Endodermal cell (in vitro differentiated cells): ENCODE measurements around the gene PPP1R9A. TPM values are rescaled to one million over a fixed set of nuclear protein-coding genes. Genes with fewer than 3 reads are reported as not detected.

Experiments used
- DNase-seq: peaks from one replicate; pipeline ENCODE4 v3.0.0-alpha.2; 2017
- H3K27ac ChIP-seq: 2 replicates; pipeline ENCODE4 v1.5.1; 2013; ENCODE audit warnings: mild to moderate bottlenecking, low read depth, low read length, moderate library complexity
- H3K27me3 ChIP-seq: 2 replicates; pipeline ENCODE4 v1.6.1; 2013; ENCODE audit warnings: mild to moderate bottlenecking, low read length, moderate library complexity; ENCODE audit not compliant: insufficient read depth, control insufficient read depth, poor library complexity, severe bottlenecking
- H3K36me3 ChIP-seq: 2 replicates; pipeline ENCODE4 v1.7.0; 2013; ENCODE audit warnings: mild to moderate bottlenecking, low read length, moderate library complexity; ENCODE audit not compliant: control insufficient read depth, insufficient read depth
- H3K4me1 ChIP-seq: one replicate; pipeline ENCODE4 v1.7.0; 2013; ENCODE audit warnings: low read length; ENCODE audit not compliant: control insufficient read depth, insufficient read depth
- H3K4me3 ChIP-seq: 2 replicates; pipeline ENCODE4 v1.5.1; 2013; ENCODE audit warnings: mild to moderate bottlenecking, low read length, moderate library complexity
- H3K9ac ChIP-seq: 2 replicates; pipeline ENCODE4 v1.6.1; 2013; ENCODE audit warnings: mild to moderate bottlenecking, low read length, moderate library complexity; ENCODE audit not compliant: poor library complexity, severe bottlenecking; ENCODE audit errors: extremely low read depth
- H3K9me3 ChIP-seq: 2 replicates; pipeline ENCODE4 v1.6.1; 2013; ENCODE audit warnings: mild to moderate bottlenecking, low read length, moderate library complexity; ENCODE audit not compliant: control insufficient read depth
- H3K27ac Mint-ChIP-seq: 2 replicates; pipeline ENCODE4 v1.8.0; 2020; ENCODE audit warnings: mixed read lengths
- H3K27me3 Mint-ChIP-seq: 2 replicates; pipeline ENCODE4 v1.8.0; 2021; ENCODE audit warnings: mild to moderate bottlenecking, mixed read lengths; ENCODE audit not compliant: insufficient read depth
- H3K36me3 Mint-ChIP-seq: 2 replicates; pipeline ENCODE4 v1.8.0; 2020; ENCODE audit warnings: low read depth, mixed read lengths
- H3K4me1 Mint-ChIP-seq: 2 replicates; pipeline ENCODE4 v1.8.0; 2020; ENCODE audit warnings: mixed read lengths
- H3K4me3 Mint-ChIP-seq: 2 replicates; pipeline ENCODE4 v1.8.0; 2020; ENCODE audit warnings: mild to moderate bottlenecking, moderate library complexity, mixed read lengths
- H3K9me3 Mint-ChIP-seq: 2 replicates; pipeline ENCODE4 v1.8.0; 2020; ENCODE audit warnings: mild to moderate bottlenecking, mixed read lengths
- WGBS, 2 experiments: methylation state at CpG; one replicate each; pipeline versions ENCODE4 v1.1.5 to v1.1.7; 2013; ENCODE audit warnings: missing lambda C conversion rate in 2 of 2, mixed read lengths in 1 of 2; ENCODE audit not compliant: insufficient coverage in 1 of 2, insufficient read length in 1 of 2; 5-methylcytosine and 5-hydroxymethylcytosine counted together
- total RNA-seq, 2 donors: library from RNA; stranded (reverse); fragmentation: NEBNext Ultra II Directional in 1 of 2; extraction: Animal tissue kit (Norgen Biotek cat#: 25700) in 1 of 2; gene quantifications; 2 replicates in 1 of 2; 3 replicates in 1 of 2; pipeline ENCODE4 v1.2.1, GENCODE V29; 2021
- TF ChIP-seq, protein P1 (sequence below): fragments of 200-600 bp; sonication (generic); conservative IDR thresholded peaks from 2 replicates; pipeline ENCODE4 v1.5.0; 2021; ENCODE audit warnings: antibody characterized with exemption, mild to moderate bottlenecking

The PPP1R9A gene
- total RNA-seq, 2 donors from 2014 or later: 38.7 to 39.4 TPM

DNA sequence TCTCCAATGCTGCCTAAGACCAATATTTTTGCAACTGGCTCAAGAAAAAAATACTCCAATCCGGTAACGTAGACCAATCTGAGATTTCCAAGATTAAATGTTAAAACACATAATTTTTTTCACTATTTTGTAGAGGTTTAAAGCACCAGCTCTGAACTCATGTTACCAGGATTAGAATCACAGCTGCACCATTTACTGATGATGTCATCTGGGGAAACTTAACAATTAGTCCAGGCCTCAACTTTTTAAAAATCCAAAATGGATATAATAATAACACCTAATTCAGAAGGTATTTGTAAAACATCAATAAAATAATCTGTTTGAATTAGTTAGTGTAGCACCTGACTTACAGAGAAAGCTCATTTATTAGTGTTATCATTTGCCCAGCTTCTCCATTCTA is 402.6 kb downstream of the PPP1R9A start:
- H3K27ac ChIP-seq: no peak overlapping the region
- no peaks in the 10 kb centered on the region for H3K27me3 ChIP-seq
- no peak overlapping the region for H3K4me3 Mint-ChIP-seq
- no peaks in the 10 kb centered on the region for H3K9me3 Mint-ChIP-seq
- no peaks in the 10 kb centered on the region for H3K27me3 Mint-ChIP-seq
- no peak for DNase-seq
- TF ChIP-seq, protein P1, sequence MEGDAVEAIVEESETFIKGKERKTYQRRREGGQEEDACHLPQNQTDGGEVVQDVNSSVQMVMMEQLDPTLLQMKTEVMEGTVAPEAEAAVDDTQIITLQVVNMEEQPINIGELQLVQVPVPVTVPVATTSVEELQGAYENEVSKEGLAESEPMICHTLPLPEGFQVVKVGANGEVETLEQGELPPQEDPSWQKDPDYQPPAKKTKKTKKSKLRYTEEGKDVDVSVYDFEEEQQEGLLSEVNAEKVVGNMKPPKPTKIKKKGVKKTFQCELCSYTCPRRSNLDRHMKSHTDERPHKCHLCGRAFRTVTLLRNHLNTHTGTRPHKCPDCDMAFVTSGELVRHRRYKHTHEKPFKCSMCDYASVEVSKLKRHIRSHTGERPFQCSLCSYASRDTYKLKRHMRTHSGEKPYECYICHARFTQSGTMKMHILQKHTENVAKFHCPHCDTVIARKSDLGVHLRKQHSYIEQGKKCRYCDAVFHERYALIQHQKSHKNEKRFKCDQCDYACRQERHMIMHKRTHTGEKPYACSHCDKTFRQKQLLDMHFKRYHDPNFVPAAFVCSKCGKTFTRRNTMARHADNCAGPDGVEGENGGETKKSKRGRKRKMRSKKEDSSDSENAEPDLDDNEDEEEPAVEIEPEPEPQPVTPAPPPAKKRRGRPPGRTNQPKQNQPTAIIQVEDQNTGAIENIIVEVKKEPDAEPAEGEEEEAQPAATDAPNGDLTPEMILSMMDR: no peak
- no peaks in the 10 kb centered on the region for H3K36me3 ChIP-seq
- 85 to 91% methylated on average over 2 of the region's 2 CpGs for WGBS, 2 experiments
- peaks cover 8% of the 10 kb centered on the region for H3K4me1 Mint-ChIP-seq
- no peak overlapping the region for H3K27ac Mint-ChIP-seq
- no peaks in the 10 kb centered on the region for H3K36me3 Mint-ChIP-seq
- H3K9me3 ChIP-seq: no peaks in the 10 kb centered on the region
- H3K9ac ChIP-seq: no peak overlapping the region
- H3K4me1 ChIP-seq: no peaks in the 10 kb centered on the region
- no peak overlapping the region for H3K4me3 ChIP-seq

GRCh38 chr7:95311389-95311788 is 404.0 kb downstream of the PPP1R9A start:
- no peak overlapping the region for H3K4me3 Mint-ChIP-seq
- H3K4me3 ChIP-seq: no peak overlapping the region
- 94% methylated on average over 2 of the region's 2 CpGs; no CpG with 5 or more reads in 1 of the 2 experiments for WGBS, 2 experiments
- H3K27ac Mint-ChIP-seq: no peak overlapping the region
- no peaks in the 10 kb centered on the region for H3K4me1 Mint-ChIP-seq
- TF ChIP-seq, protein P1: no peak
- H3K4me1 ChIP-seq: no peaks in the 10 kb centered on the region
- no peak overlapping the region for H3K27ac ChIP-seq
- DNase-seq: no peak
- no peaks in the 10 kb centered on the region for H3K36me3 ChIP-seq
- H3K27me3 Mint-ChIP-seq: no peaks in the 10 kb centered on the region
- no peak overlapping the region for H3K9ac ChIP-seq
- no peaks in the 10 kb centered on the region for H3K36me3 Mint-ChIP-seq
- H3K9me3 ChIP-seq: no peaks in the 10 kb centered on the region
- no peaks in the 10 kb centered on the region for H3K9me3 Mint-ChIP-seq
- H3K27me3 ChIP-seq: no peaks in the 10 kb centered on the region

GRCh38 chr7:95312561-95312960 is 405.2 kb downstream of the PPP1R9A start:
- H3K9ac ChIP-seq: no peak overlapping the region
- Mint-ChIP-seq H3K4me1 (no peaks in the 10 kb centered on the region), H3K27ac (no peak overlapping the region), H3K4me3 (no peak overlapping the region), H3K9me3 (no peaks in the 10 kb centered on the region), H3K27me3 (no peaks in the 10 kb centered on the region), H3K36me3 (no peaks in the 10 kb centered on the region)
- WGBS, 2 experiments: 76 to 92% methylated on average over 2 to 4 of the region's 4 CpGs
- no peaks in the 10 kb centered on the region for H3K27me3 ChIP-seq
- H3K4me1 ChIP-seq: no peaks in the 10 kb centered on the region
- DNase-seq: no peak
- no peaks in the 10 kb centered on the region for H3K9me3 ChIP-seq
- H3K4me3 ChIP-seq: no peak overlapping the region
- H3K36me3 ChIP-seq: no peaks in the 10 kb centered on the region
- H3K27ac ChIP-seq: no peak overlapping the region
- TF ChIP-seq, protein P1: no peak
